Measurements from ENCODE around the gene JAKMIP1. TPM values are rescaled to one million over a fixed set of nuclear protein-coding genes. Genes with fewer than 3 reads are reported as not detected.

Gene JAKMIP1
- total RNA-seq, 1 donor from 2014 or later = 5.5 TPM

DNA sequence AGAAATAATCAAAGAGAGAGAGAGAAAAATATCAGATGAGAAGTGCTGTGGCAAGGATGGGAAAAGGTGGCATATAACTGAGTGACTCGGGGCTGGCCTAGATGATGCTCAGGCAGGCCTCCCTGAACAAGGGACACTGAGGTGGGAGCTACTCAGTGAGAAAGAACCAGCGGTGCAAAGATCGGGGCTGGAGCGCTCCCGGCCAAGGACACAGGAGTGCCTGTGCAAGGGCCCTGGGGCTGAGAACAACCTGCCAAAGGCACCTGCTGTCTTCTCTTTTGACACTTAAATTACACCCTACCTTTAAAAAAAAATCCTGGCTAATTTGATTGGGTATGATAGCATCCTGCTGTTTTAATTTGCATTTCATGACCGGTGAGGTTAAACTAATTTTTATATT lies 104.5 kb downstream of the JAKMIP1 start:
- Histone ChIP-seq H3F3A (ENCODE audit: low read depth) (no peaks in the 10 kb centered on the region), H3K4me2 (no peak overlapping the region), H3K36me3 (no peaks in the 10 kb centered on the region), H4K20me1 (ENCODE audit: low read depth) (no peaks in the 10 kb centered on the region), H3K27me3 (no peaks in the 10 kb centered on the region), H3K79me2 (ENCODE audit: low read depth) (no peaks in the 10 kb centered on the region), H2AFZ (replicated peaks) (no peak overlapping the region), H3K9me3 (ENCODE audit: low read depth) (no peaks in the 10 kb centered on the region), H3K4me1 (no peaks in the 10 kb centered on the region), H3K27ac (no peak overlapping the region), H3K4me3 (no peak overlapping the region), H3K9ac (no peak overlapping the region)
- Mint-ChIP-seq H3K4me1 (peaks cover 6% of the 10 kb centered on the region), H3K27ac (no peak overlapping the region), H3K27me3 (ENCODE audit: insufficient read depth, low read depth) (peaks cover 4% of the 10 kb centered on the region), H3K36me3 (no peaks in the 10 kb centered on the region), H3K4me3 (no peak overlapping the region), H3K9me3 (no peaks in the 10 kb centered on the region)
- no peak for DNase-seq (ENCODE audit: low spot score)
- no peak for TF ChIP-seq EZH2phosphoT487 (IDR thresholded peaks at IDR 0.05)
- TF ChIP-seq, protein P1, sequence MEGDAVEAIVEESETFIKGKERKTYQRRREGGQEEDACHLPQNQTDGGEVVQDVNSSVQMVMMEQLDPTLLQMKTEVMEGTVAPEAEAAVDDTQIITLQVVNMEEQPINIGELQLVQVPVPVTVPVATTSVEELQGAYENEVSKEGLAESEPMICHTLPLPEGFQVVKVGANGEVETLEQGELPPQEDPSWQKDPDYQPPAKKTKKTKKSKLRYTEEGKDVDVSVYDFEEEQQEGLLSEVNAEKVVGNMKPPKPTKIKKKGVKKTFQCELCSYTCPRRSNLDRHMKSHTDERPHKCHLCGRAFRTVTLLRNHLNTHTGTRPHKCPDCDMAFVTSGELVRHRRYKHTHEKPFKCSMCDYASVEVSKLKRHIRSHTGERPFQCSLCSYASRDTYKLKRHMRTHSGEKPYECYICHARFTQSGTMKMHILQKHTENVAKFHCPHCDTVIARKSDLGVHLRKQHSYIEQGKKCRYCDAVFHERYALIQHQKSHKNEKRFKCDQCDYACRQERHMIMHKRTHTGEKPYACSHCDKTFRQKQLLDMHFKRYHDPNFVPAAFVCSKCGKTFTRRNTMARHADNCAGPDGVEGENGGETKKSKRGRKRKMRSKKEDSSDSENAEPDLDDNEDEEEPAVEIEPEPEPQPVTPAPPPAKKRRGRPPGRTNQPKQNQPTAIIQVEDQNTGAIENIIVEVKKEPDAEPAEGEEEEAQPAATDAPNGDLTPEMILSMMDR (IDR thresholded peaks at IDR 0.05) = no peak
- no peak for TF ChIP-seq EZH2 (IDR thresholded peaks at IDR 0.05)

DNA sequence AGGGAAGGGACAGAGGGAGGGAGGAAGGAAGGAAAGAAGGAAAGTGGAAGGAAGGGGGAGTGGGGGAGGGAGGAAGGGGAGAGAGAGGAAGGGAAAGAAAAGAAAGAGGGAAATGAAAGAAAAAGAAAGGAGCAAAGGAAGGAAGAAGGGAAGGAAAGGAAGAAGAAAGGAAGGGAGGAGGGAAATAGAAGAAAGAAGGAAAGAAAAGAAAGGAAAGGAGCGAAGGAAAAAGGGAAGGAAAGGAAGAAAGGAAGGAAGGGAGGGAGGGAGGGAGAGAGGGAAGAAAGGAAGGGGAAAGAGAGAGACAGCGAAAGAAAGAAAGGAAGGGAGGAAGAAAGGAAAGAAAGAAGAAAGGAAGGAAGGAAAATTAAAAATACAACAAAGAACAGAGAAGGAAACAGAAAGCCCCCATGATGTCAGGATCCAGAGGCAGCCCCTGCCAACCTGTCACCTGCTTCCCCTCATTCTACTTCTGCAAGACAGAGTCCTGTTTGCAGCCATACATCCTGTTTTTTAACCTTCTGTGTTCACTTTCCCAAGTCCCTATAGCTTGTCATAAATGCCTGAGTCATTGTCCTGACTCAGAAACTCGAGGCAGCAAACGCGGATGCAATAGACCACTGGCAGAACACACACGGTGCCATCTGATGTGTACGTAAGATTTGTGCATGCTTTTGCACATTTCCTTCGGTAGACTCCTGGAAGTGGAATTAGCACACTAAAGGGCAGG lies 105.2 kb downstream of the JAKMIP1 start:
- H3K27ac ChIP-seq = no peak overlapping the region

DNA sequence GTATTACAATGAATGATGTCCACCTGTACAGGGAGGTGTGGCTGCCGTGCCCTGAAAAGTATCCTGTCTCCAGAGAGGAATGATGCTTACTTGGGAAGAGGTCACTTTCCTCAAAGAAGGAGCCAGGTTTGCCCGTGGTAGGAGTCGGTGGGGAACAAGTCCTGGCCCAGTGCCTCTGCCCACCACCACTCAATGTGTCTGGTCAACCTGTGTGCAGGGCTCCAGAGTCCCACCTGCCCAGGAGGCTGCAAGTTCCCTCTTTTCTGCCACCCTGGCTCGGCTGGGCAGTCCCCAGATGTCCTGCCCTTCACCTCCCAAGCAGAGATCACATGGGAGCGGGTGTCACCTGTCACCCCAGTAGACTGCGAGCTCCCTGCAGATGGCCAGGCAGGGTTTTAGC lies 106.7 kb downstream of the JAKMIP1 start:
- TF ChIP-seq EZH2 (IDR thresholded peaks at IDR 0.05) = no peak
- TF ChIP-seq EZH2phosphoT487 (IDR thresholded peaks at IDR 0.05) = no peak
- TF ChIP-seq, protein P1 (IDR thresholded peaks at IDR 0.05) = no peak
- H3K27me3 ChIP-seq = no peaks in the 10 kb centered on the region
- H3K79me2 ChIP-seq (ENCODE audit: low read depth) = no peaks in the 10 kb centered on the region
- H2AFZ ChIP-seq (replicated peaks) = no peak overlapping the region
- H3K9me3 ChIP-seq (ENCODE audit: low read depth) = no peaks in the 10 kb centered on the region
- H3K27ac ChIP-seq = no peak overlapping the region
- peaks cover 12% of the 10 kb centered on the region for H3K4me1 Mint-ChIP-seq
- H3F3A ChIP-seq (ENCODE audit: low read depth) = no peaks in the 10 kb centered on the region
- no peaks in the 10 kb centered on the region for H4K20me1 ChIP-seq (ENCODE audit: low read depth)
- no peak for DNase-seq (ENCODE audit: low spot score)
- no peaks in the 10 kb centered on the region for H3K36me3 Mint-ChIP-seq
- no peak overlapping the region for H3K4me3 Mint-ChIP-seq
- no peaks in the 10 kb centered on the region for H3K9me3 Mint-ChIP-seq
- H3K4me1 ChIP-seq = no peaks in the 10 kb centered on the region
- peaks cover 10% of the 10 kb centered on the region for H3K27me3 Mint-ChIP-seq (ENCODE audit: insufficient read depth, low read depth)
- no peak overlapping the region for H3K4me3 ChIP-seq
- H3K27ac Mint-ChIP-seq = no peak overlapping the region
- no peak overlapping the region for H3K4me2 ChIP-seq
- no peak overlapping the region for H3K9ac ChIP-seq
- H3K36me3 ChIP-seq = no peaks in the 10 kb centered on the region

More for the DNA sequence above, 105.2 kb downstream of the JAKMIP1 start:
- no peaks in the 10 kb centered on the region for H3F3A ChIP-seq (ENCODE audit: low read depth)
- TF ChIP-seq EZH2 (IDR thresholded peaks at IDR 0.05) (no peak), EZH2phosphoT487 (IDR thresholded peaks at IDR 0.05) (no peak)
- TF ChIP-seq, protein P1 (IDR thresholded peaks at IDR 0.05) = no peak
- no peaks in the 10 kb centered on the region for H3K9me3 Mint-ChIP-seq
- H3K36me3 ChIP-seq = no peaks in the 10 kb centered on the region
- H3K79me2 ChIP-seq (ENCODE audit: low read depth) = no peaks in the 10 kb centered on the region
- peaks cover 10% of the 10 kb centered on the region for H3K27me3 Mint-ChIP-seq (ENCODE audit: insufficient read depth, low read depth)
- no peak overlapping the region for H2AFZ ChIP-seq (replicated peaks)
- no peak overlapping the region for H3K27ac Mint-ChIP-seq
- H3K4me3 ChIP-seq = no peak overlapping the region
- no peaks in the 10 kb centered on the region for H3K36me3 Mint-ChIP-seq
- H4K20me1 ChIP-seq (ENCODE audit: low read depth) = no peaks in the 10 kb centered on the region
- peaks cover 12% of the 10 kb centered on the region for H3K4me1 Mint-ChIP-seq
- H3K4me3 Mint-ChIP-seq = no peak overlapping the region
- no peaks in the 10 kb centered on the region for H3K9me3 ChIP-seq (ENCODE audit: low read depth)
- DNase-seq (ENCODE audit: low spot score) = no peak
- no peaks in the 10 kb centered on the region for H3K4me1 ChIP-seq
- H3K4me2 ChIP-seq = no peak overlapping the region
- no peak overlapping the region for H3K9ac ChIP-seq
- no peaks in the 10 kb centered on the region for H3K27me3 ChIP-seq

All from neural progenitor cell (in vitro differentiated cells).